AML-193 (cell line): ENCODE results near the gene PLEK2.
"Not testable (repeated sequence)": the region's sequence is repeated elsewhere in the genome, so short reads cannot be mapped to it uniquely, and the experiment has no call there.

Experiments
- DNase-seq, 2 experiments: peaks; one replicate each; lab custom pipeline; 2025; lab: John Stamatoyannopoulos, UW

The PLEK2 gene, protein sequence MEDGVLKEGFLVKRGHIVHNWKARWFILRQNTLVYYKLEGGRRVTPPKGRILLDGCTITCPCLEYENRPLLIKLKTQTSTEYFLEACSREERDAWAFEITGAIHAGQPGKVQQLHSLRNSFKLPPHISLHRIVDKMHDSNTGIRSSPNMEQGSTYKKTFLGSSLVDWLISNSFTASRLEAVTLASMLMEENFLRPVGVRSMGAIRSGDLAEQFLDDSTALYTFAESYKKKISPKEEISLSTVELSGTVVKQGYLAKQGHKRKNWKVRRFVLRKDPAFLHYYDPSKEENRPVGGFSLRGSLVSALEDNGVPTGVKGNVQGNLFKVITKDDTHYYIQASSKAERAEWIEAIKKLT

DNA sequence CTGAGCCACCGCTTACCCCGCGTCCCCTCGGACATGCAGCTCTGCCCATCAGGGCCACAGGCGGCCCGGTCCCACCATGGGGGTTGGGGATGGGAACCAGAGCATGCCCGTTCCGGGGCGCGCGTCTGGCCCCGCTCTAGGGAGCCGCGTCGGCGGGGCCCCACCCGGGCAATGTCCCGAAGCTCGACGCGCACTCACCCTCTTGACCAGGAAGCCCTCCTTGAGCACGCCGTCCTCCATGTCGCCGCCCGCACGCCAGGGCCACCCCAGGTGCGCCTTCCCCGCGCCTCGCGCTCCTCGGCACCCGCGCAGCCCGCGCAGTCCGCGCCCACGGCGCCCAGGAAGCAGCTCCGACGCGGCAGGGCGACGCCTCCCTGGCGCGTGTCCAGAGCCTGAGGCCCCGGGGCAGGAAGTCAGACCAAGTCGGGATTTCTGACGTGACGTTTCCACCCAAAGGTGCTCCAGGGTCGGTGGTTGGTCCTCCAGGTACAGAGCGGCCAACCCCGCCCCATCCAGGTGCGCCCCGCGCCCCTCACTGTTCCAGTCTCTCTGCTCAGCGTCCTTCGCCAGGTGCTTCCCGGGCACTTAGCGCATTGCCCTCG, at the start of gene PLEK2:
Gene PLEK2 (minus strand): TSS at position 346 of the 602 bp plus-strand sequence. CDS start 106 bp downstream, at position 240.
- no peak for DNase-seq

DNA sequence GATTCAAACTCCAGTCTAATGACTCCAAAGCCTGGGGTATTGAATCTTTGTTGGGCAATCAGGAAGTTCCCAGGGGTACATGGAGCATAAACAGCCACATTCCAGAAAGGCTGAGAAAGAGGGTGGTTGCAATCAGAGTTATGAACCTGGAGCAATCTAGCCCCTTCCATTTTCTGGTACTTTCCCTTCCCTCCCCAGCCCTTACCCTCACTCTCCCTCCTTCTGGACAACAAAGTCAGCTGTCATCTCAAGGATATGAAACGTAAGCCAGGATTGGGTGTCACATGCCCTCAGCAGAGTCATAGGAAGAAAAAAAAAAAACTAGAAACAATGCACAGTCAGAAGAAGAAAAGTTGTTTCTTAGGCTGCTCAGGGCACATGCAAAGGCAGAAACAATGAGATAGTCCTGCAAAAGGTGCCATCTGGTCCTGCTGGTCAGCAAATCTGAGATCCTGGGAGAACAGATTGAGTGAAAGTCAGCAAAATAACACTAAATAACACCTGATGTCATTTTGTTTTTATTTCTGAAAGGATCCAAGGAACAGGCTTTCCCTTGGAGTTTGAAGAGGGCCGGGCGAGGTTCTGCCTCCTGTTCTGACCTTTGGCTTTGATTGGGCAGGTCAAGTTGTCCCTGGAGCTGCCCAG, 49.5 kb upstream of the PLEK2 start:
- no peak for DNase-seq

DNA sequence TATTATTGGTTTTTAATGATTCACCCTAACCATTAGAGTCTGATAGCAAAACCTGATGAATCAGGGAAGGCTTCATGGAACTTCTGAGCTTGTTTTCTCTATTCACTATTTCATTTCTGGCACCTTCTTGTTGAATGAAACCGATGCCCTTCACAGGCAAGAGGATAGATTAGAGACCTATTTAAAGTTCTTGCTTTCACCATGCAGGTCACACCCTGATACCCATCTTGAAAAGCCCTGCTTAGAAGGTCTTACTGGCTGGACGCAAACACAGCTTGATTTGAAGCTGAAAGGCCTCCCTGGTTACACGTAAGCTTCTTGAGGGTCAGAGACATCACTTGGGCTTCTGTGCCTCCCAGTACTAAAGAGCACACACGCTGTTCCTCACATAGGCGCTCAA, 47.4 kb upstream of the PLEK2 start:
- no peak for DNase-seq

DNA sequence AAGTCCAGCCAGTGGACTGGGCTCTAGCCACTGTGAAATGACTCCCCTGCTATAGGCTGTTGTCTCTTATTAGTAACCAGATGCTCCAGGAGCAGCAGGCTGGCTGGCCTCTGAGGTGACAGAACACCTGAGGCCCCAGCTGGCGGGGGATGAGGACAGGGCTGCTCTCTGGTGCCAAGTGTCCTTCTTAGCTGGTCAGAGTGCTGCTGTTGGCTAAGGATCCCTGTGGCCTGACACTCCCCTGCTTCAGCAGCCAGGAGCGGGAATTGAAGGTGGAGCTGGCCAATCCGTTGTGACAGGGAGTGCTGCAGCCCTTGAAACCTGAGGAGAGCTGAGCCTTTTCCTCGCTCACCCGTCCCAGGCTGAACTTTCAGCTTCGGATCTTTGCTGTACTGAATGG, 45.8 kb upstream of the PLEK2 start:
- DNase-seq = no peak

DNA sequence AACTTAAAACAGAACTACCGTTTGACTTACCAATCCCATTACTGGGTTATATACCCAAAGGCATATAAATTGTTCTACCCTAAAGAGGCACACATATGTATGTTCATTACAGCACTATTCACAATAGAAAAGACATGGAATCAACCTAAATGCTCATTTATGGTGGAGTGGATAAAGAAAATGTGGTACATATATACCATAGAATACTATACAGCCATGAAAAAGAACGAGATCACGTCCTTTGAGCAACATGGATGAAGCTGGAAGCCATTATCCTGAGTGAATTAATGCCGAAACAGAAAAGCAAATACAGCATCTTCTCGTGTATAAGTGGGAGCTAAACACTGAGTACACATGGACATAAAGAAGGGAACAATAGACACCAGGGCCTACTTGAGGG, 44.8 kb upstream of the PLEK2 start:
- DNase-seq = no peak

DNA sequence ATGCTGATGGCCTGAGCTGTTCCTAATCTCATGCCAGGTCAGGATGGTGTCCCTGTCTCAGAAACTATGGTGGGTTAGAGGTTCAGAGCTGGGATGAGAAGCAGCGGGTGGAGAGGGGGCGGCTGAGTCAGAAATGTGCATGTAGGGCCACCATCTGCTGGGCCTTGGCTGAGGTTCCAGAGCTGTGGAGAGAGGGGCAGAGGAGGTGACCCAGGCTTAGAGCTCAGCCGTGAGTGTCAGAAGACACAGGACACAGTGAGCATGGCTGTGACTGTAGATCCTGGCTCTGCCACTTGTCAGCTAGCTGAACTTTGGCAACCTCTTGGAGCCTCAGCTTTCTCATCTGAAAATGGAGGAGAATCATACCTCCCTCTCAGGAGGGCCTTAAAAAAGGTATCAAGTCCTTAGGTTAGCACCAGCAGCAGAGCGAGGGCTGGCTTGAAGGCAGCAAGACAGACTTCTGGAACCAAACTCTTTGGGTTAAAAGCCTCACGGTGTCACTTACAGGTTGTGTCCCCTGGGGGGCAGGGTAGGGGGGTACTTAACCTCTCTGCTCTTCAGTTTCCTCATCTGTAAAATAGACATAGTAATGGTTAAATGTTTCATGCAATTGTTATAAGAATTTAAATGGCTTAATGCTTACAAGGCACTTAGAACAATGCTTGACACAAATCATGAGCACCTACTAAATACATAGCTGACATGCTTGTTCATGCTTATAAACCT, 41.8 kb upstream of the PLEK2 start:
- DNase-seq = no peak

DNA sequence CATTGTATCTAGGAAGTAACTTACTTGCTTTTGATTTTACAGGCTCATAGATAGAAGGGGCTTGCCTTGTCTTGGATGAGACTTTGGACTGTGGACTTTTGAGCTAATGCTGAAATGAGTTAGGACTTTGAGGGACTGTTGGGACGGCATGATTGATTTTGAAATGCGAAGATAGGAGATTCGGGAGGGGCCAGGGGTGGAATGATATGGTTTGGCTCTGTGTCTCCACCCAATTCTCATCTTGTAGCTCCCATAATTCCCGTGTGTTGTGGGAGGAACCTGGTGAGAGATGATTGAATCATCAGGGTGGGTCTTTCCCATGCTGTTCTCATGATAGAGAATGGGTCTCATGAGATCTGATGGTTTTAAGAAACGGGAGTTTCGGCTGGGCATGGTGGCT, 39.7 kb upstream of the PLEK2 start:
- not testable (repeated sequence) for DNase-seq

DNA sequence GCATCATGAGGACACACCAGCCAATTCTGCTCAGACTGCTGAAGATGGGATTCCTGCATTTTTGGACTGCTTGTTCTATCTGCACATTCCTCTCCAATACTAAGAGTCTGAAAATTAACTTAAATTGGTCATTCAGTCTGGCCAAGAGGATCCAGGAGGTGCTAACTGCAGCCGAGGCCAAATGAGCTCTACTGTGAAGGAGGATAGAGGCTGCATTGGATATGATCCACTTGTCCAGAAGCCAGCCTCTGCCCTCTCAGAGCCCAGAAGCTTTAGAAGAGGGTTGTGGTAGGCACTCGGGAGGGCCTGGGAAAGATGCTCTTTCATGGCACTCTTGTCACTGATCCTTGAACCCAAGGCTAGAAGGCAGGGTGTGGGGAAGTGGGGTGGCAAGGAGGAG, 37.1 kb upstream of the PLEK2 start:
- DNase-seq = no peak

DNA sequence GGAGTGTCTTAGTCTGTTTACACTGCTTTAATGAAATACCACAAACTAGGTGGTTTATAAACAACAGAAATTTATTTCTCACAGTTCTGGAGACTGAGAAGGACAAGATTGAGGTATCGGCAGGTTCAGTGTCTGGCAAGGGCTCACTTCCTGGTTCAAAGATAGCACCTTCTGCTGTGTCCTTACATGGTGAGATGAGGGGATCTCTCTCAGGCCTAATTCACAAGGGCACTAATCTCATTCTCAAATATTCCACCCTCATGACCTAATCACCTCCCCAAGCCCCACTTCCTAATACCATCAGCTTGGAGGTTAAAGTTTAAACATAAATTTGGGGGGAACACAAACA, 35.0 kb upstream of the PLEK2 start:
- DNase-seq = no peak

DNA sequence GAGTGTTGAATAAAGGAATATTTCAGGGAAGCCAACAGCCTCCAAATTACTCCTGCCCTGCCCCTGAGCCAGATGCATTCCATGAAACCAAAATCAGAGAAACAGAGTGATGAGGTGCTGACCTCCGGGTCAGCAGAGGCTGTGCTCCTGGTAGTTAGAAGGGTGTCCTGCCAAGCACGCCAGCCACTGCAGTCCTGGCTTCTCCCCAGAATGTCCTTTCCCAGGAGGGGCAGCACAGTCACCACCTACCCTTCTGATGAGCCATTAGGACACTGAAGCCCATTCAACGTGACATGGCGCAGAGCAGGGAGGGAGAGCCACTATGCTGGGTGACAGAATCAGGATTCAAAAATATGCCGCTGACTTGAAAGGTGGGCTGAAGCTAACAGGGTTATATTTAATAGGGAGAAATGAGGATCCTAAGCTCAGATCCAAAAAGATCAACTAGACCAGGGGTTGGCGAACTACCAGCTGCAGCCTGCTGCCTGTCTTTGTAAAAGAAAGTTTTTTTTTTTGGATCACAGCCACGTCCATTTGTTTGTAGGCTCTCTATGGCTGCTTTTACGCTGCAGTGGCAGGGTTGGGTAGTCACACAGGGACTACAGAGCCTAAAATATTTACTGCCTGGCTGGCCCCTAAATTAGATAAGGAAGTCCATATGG, 34.5 kb upstream of the PLEK2 start:
- no peak for DNase-seq

DNA sequence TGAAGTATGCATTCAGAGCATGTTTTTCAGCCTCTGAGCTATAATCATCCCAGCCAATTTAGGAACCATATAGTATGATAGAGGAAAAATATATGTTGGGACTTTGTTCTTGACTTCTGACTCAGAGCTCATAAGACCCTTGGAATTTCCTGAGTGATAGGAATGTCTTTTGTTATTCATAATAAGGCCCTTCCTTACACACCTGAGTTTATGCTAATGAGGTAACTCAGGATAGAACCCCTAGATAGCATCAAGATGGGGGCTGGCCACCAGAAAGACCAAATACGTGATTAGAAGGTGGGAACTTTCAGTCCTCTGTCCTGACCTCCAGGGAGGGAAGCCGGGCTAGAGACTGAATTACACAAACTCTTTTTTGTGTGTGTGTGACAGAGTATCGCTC, 32.4 kb upstream of the PLEK2 start:
- DNase-seq = no peak

DNA sequence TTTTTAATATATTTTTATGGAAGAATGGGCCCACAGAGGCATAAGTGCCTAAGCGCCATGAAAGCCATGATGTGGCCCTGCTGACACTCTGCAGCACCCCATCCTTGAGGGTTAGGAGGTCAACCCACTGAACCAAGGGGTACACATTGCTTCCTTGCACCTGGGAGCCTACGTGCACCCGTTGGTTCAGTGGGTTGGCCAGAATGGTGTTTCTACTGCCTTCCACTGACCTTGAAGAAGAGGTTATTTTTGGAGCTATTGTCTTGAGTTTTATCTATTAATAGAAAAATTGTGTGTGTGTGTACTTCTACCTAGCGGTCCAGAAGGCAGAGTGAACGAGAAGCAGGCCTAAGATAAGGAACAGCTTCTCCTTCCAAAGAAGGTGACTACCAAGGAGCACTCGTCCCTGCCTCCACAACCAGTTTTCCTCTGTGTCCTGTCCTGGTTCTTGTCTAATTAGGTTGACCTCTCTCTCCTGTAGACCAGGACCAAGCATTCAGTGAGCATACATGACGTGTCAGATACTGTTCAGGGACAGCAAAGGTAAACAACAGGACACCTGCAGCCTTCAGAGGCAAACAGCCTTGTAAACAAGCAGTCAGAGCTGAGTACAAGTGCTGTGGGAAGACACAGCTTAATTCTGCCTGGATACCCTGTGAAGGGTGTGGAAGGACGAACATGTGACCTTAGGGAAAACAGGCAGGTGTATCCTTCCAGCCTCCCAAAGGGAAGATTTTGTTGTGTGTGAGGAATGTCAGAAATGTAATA, 30.4 kb upstream of the PLEK2 start:
- no peak for DNase-seq

DNA sequence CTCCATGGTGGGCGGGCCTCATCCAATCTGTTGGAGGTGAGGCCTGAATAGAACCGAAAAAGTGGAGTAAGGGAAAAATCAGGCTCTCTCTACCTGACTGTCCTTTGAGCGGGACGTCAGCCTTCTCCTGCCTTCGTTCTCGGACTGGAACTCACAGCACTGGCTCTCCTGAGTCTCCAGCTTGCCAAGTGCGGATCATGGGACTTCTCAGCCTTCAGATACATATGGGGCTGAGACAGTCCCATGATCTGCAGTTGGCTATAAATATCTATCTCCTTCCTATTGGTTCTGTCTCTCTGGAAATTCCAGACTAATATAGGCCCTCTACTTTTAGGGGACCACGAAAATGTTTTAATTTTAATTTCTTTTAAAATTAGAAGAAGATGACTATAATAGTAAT, 29.7 kb upstream of the PLEK2 start:
- no peak for DNase-seq

DNA sequence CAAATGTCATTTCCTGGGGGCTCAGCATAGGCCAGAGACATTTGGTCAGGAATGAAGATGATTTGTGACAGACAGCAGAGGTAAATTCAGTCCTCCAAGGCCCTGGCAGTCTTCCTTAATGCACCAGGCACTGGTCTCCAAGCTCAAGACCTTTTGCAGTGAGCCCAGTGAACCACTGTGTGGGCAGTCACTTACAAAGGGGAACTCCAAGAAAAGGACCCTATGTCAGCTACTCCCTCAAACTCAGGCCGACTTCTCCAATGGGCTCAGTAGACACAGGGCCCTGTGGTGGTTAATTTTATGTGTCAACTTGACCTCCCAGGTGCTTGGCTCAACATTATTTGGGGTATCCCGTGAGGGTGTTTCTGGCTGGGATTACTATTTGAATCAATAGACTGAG, 29.3 kb upstream of the PLEK2 start:
- DNase-seq = no peak

DNA sequence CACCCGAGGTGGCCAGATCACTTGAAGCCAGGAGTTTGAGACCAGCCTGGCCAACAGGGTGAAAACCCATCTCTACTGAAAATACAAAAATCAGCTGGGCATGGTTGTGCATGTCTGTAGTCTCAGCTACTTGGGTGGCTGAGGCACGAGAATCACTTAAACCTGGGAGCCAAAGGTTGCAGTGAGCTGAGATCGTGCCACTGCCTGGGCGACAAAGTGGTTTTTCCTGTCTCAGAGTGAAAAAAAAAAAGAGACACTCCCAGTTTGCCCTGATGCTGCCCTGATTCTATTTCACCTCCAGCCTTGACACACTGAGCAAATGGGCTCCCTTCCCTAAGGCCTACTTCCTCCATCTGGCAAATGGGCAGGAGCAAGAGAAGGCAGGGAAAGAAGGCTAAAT, 28.5 kb upstream of the PLEK2 start:
- DNase-seq = no peak

DNA sequence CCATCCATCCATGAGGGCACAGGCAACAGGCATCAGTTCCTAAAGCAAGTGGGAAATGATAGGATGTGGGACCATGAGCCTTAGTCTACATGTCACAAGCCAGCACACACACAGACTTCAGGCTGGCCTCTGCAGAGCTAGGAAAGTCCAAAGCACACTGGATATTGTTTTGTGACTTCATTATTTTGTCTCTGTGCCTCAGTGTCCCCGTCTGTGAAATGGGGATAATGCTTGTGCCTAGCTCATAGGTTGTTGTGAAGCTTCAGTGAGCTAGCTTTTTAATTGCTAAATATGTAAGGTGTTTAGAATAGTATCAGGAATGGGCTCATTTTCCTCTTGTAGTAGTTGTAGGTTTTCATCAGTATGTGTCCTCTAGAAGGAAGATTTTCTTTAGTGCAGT, 27.0 kb upstream of the PLEK2 start:
- DNase-seq = no peak

DNA sequence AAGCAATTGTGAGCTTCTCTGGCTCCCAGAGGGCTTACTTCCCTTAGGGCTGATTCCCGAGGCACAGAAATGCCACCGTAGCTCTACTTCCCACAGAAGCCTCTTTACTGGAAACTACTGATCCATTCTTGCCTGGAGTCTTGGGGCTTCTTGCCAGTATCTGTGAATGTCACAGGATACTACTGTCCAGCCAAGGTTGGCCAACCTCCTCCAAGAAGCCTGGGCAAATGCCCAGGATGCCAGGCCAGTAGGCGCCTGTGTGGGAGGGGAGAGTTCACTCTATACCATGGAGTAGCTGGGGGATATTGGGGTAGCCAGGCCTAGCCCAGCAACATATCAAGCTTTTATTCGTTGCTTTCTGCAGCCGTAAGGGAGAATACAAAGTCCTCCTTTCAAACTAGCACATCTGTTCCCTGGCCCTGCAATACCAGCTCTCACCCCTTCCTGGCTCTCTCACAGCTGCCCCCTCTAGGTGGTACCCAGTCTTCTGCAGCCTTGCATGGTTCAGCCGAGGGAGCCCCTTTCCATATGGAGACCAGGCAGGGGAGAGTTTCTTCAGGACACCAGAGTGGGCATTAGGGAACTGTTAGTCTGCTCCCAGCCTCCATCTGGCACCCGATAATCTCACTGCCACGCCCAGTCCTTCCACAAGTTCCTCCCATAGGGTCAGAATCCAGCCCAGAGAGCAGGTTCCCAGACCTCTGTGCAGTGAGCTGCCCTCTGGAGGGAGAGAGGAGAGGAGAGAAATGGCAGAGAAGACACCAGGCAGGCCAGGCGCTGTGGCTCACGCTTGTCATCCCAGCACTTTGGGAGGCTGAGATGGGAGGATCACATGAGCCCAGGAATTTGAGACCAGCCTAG, 24.3 kb upstream of the PLEK2 start:
- no peak for DNase-seq

DNA sequence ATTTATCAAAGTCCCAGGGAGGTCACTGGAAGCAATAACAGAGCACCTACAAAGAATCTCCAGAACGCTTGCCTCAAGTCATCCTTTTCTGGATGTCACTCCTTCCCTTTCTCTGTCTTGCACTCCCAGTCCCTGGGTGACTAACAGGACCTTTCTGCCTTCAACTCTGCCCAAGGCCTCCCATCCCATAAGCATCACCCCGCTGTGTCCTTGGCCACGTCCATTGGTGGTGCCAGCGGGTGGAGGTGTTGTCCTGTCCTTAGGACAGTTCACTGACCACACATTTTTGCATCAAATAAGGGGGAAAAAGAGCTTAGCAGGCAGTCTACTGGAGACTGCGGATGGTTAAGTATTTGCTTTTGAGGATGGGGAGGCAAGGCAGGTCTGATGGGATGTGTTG, 23.6 kb upstream of the PLEK2 start:
- no peak for DNase-seq

DNA sequence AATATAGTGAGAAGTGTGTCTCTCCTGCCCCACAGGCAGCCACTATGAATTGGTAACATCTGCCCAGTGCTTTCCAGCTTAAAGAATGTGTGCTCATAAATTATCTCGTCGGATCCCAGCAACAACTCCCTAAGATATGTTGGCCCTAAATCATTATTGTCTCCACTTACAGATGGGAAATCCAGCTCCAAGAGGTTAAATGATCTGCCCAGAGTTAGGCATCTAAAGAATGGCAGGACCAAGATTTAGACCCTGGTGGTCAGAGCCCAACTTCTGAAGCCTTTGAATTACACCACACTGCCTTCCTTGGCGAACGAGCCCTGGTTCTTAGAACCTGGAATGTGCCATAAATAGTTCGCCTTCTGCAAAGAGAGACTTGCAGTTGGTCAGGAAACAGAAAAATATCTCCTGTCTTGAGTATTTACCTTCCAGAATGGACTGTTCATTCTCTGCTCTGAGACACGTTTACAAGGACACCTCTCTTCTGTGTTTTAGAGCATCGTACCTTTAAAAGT, 20.1 kb upstream of the PLEK2 start:
- no peak for DNase-seq

DNA sequence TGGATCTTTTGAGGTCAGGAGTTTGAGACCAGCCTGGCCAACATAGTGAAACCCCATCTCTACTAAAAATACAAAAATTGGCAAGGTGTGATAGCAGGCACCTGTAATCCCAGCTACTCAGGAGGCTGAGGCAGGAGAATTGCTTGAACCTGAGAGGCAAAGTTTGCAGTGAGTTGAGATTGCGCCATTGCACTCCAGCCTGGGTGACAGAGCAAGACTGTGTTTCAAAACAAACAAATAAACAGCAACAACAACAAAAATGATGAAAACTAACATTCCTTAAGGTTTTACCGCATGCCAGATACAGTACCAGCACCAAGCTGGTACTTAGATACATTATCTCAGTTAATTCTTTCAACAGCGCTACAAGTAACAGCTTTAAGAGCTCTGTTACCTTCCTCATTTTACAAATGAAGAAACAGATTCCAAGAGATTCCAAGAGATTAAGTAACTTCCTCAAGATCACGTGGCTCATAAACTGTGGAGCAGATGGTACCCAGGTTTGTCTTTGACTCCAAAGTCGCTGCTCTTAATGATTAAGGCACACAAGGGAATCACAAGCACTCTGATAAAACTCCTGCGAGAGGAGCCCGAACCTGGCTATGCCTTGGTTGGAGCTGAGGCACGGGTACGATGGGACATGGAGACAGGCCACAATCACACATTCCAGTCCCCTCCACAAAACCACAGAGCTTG, 17.7 kb upstream of the PLEK2 start:
- no peak for DNase-seq
